ENCODE measurements around the gene MYL3.

DNA sequence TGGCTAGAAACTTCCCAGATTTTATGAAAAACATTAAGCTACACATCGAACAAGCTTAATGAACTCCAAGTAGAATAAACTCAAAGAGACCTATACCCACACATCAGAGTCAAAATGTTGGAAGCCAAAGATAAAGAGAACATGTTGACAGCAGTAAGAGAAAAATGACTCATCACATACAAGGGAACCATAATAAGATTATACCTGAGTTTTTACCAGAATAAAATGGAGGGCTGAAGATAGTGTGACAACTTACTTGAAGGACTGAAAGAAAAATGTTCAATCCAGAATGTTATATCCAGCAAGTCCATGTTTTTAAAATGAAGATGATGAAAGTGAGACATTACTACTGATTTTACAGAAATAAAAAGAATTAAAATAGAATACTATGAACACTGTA, 22.8 kb downstream of the MYL3 start:
- TF ChIP-seq POLR2A (IDR thresholded peaks at IDR 0.05; ENCODE audit: low read length) (no peak), GATA1 (IDR thresholded peaks at IDR 0.05; ENCODE audit: low read depth, low read length) (no peak)

All from erythroblast (primary cell).